ENCODE data around the gene BAHCC1.
A peak's percentile ranks its signal among the peaks of the same experiment; 100 is the strongest.

BAHCC1 gene

DNA sequence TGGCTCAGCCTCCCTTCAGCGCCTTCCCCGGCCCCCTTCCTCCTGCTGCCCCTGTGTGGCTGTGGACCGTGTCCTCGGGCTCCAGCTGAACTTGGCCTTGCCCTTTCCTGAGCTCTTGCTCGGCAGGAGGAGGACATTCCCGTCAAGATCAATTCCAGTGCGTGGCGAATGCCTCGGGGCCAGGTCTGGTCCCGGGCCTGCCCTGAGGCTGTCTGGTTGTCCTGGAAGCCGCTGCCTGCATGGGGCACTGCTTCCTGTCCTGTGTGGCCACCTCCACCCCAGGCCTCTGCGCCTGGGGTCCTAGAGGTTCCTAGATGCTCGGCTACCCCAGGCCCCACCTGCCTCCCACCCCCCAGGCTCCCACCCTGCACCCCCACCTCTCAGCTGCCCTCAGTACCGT, 12.8 kb downstream of the BAHCC1 start:
- no peak overlapping the region for H3K4me3 ChIP-seq (ENCODE audit: low read length)
- no peak overlapping the region for H3K9ac ChIP-seq (ENCODE audit: low read length)
- H3K27ac ChIP-seq (ENCODE audit: low read depth, low read length), result no peak overlapping the region
- H3K4me1 ChIP-seq (ENCODE audit: control insufficient read depth, insufficient read depth, low read length), result peaks cover 32% of the 10 kb centered on the region
- H3K36me3 ChIP-seq (ENCODE audit: control insufficient read depth, insufficient read depth, low read length), result no peaks in the 10 kb centered on the region
- H3K27me3 ChIP-seq (ENCODE audit: control insufficient read depth, insufficient read depth, low read length), result no peaks in the 10 kb centered on the region

DNA sequence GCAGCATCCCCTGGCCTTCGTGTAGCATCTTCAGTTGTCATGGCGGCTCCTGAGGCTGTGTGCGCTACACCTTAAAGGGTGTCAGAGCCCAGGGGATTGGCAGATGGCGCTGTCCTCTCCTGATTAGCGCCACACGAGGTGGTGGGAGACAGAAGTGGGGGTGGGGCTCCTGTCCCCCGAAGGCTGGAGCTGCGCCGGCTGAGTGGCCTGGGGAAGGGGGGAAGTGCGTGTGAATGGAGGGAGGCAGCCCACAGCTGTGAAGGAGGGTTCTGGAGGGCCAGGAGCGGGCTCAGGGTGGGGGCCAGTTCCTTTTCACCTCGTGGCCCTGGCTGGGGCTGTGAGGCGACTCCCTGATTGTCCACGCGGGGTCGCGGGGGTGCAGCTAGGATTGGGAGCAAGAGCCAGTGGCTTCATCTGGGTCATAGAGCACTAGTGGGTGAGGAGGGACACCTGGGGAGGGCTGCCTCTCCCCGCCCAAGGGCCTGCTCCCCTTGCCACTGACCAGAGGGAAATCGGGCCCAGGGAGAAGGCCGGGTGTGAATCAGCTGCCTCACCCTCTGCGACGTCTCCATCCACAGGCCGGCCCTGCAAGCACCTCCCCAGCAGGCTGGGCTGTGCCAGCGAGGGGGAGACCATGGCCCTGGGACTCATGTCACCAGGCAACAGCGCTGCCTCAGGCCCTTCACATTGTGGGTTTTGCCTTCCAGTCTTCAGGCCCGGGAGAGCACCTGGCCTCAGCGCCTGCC, 14.1 kb downstream of the BAHCC1 start:
- Histone ChIP-seq H3K27me3 (ENCODE audit: control insufficient read depth, insufficient read depth, low read length) (no peaks in the 10 kb centered on the region), H3K4me3 (ENCODE audit: low read length) (no peak overlapping the region), H3K4me1 (ENCODE audit: control insufficient read depth, insufficient read depth, low read length) (peaks cover 24% of the 10 kb centered on the region), H3K36me3 (ENCODE audit: control insufficient read depth, insufficient read depth, low read length) (no peaks in the 10 kb centered on the region), H3K9ac (ENCODE audit: low read length) (no peak overlapping the region), H3K27ac (ENCODE audit: low read depth, low read length) (no peak overlapping the region)

DNA sequence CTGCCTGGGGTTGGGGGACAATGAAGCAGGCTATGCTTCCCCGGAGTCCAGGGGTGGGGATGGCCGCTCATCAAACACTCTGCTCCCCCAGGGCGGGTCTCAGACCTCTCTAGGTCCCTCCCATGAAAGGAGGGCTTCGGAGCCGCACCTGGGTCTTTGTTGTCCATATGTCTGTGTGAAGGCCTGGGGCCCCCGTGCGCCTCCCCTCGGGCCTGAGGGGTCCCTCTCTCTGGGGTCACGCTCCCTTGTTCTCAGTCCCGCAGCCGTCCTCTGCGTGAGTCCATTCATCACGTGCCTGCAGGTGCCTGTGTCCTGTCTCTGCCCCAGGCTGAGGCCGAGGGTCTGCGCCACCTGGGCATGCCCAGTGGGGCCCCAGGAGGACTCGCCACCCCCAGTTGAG, 15.6 kb downstream of the BAHCC1 start:
- H3K4me1 ChIP-seq (ENCODE audit: control insufficient read depth, insufficient read depth, low read length), result peaks cover 9% of the 10 kb centered on the region

DNA sequence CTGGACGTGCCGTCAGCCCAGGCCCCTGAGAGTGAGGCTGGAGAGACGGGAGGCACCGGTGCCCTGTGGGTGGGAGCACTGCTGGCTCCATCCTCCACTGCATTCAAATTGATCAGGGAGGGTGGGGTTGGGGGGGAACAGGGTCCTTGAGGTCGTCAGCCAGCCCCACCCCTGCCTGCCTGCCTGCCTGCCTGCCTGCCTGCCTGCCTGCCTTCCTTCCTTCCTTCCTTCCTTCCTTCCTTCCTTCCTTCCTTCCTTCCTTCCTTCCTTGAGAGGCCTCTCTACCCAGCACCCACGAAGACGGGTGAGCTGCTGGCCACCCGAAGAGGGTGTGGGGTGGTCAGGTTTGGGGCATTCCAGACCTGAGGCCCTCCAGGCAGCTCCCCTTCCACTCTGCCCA, 16.0 kb downstream of the BAHCC1 start:
- Histone ChIP-seq H3K4me3 (ENCODE audit: low read length) (no peak overlapping the region), H3K27me3 (ENCODE audit: control insufficient read depth, insufficient read depth, low read length) (no peaks in the 10 kb centered on the region), H3K9ac (ENCODE audit: low read length) (no peak overlapping the region), H3K4me1 (ENCODE audit: control insufficient read depth, insufficient read depth, low read length) (peaks cover 6% of the 10 kb centered on the region), H3K27ac (ENCODE audit: low read depth, low read length) (no peak overlapping the region), H3K36me3 (ENCODE audit: control insufficient read depth, insufficient read depth, low read length) (no peaks in the 10 kb centered on the region)

More for the DNA sequence above, 15.6 kb downstream of the BAHCC1 start:
- Histone ChIP-seq H3K27me3 (ENCODE audit: control insufficient read depth, insufficient read depth, low read length) (no peaks in the 10 kb centered on the region), H3K4me3 (ENCODE audit: low read length) (no peak overlapping the region), H3K9ac (ENCODE audit: low read length) (no peak overlapping the region), H3K36me3 (ENCODE audit: control insufficient read depth, insufficient read depth, low read length) (no peaks in the 10 kb centered on the region), H3K27ac (ENCODE audit: low read depth, low read length) (no peak overlapping the region)

DNA sequence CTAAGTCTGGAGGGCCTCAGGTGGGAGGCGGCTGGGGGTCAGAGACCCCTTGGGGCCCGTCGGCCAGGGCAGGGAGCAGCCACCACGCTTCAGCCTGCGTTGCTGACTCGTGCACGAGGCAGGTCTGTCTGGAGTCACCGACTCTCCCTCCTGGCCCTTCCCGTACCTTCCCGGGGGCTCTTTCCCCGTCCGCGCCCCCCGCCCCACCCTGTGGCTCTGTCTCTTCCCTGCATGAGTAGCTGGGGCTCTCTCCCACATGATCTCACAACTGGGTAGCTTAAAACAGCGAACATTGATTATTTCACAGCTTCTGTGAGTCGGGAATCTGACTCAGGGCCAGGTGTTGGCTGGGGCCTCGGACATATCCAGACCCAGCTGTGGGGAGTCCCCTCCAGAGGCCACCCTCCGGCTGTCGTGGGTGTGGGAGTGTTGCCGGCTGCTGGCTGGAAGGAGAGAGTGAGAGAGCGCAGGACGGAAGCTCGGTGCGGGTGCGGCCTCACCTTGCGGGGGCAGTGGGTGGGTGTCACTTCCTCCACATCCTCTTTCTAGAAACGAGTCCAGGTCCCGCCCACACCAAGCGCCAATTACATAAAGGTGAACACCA, 17.3 kb downstream of the BAHCC1 start:
- no peak overlapping the region for H3K4me3 ChIP-seq (ENCODE audit: low read length)
- H3K27me3 ChIP-seq (ENCODE audit: control insufficient read depth, insufficient read depth, low read length), result no peaks in the 10 kb centered on the region
- no peaks in the 10 kb centered on the region for H3K36me3 ChIP-seq (ENCODE audit: control insufficient read depth, insufficient read depth, low read length)
- no peak overlapping the region for H3K9ac ChIP-seq (ENCODE audit: low read length)
- no peaks in the 10 kb centered on the region for H3K4me1 ChIP-seq (ENCODE audit: control insufficient read depth, insufficient read depth, low read length)
- no peak overlapping the region for H3K27ac ChIP-seq (ENCODE audit: low read depth, low read length)

DNA sequence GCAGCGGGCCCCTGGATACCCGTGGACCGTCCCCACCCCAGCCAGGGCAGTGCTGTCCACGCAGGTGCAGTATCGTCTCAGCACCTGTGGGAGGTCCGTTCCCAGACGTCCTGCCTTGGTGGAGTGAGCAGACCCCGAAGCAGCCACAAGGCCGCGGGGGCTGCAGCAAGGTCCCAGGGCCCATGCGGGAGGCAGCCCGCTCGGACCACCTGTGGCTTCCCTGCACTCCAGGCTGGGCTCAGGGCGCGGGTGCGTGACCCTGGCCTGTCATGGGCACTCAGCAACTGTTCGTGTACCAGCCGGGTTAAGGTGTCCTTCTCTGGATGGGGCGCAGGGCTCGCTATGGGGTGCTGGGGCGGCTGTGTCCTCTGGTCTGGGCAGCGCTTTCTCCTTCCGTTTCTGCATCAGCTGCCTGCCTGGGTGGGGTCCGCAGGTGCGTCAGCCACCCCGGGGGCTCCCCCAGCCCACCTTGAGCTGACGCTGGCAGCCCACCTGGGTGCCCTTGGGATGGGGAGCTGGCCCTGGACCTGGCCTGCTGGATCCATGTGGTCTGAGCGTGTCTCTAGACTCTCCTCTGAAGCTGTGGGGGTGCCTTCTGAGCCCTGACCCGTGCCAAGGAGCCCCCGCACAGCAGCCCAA, 18.4 kb downstream of the BAHCC1 start:
- Histone ChIP-seq H3K36me3 (ENCODE audit: control insufficient read depth, insufficient read depth, low read length) (no peaks in the 10 kb centered on the region), H3K4me3 (ENCODE audit: low read length) (no peak overlapping the region), H3K27ac (ENCODE audit: low read depth, low read length) (no peak overlapping the region), H3K9ac (ENCODE audit: low read length) (no peak overlapping the region), H3K27me3 (ENCODE audit: control insufficient read depth, insufficient read depth, low read length) (no peaks in the 10 kb centered on the region), H3K4me1 (ENCODE audit: control insufficient read depth, insufficient read depth, low read length) (peaks cover 2% of the 10 kb centered on the region)

DNA sequence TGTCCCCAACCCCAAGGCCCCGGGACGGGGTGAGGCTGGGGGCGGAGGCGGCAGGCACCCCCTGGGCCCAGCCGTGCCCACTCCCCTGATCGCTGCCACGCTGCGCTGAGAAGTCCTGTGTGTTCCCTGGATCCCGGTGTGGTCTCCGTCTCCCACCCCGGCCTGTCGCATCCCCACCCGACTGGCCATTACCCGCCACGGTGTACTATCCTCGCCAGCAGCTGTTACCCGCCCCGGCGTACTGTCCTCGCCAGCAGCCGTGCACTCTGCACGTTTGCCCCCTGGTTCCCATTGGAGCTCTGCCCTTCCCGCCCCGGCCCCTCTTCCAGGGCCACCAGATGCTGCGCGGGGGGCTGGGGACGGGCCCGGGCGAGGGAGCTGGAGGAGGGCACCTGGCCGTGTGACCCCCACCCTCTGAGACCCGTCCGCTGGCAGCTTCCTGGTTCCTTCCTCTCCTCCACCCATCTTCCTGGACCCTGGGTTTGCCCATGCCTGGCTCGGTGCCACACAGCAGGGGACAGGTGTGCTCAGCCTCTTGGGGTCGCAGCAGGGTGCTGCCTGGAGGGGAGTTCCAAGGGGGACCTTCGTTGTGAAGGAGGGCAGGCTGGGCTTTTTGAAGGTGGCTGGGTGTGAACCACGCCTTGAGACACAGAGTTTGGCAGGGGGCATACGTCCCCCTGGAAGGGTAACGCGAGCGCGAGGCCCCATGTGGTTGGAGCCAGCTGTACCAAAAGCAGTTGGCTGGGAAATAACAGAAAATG, 19.7 kb downstream of the BAHCC1 start:
- H3K27ac ChIP-seq (ENCODE audit: low read depth, low read length), result no peak overlapping the region
- H3K36me3 ChIP-seq (ENCODE audit: control insufficient read depth, insufficient read depth, low read length), result no peaks in the 10 kb centered on the region
- peaks cover 8% of the 10 kb centered on the region for H3K4me1 ChIP-seq (ENCODE audit: control insufficient read depth, insufficient read depth, low read length)
- H3K4me3 ChIP-seq (ENCODE audit: low read length), result no peak overlapping the region
- H3K9ac ChIP-seq (ENCODE audit: low read length), result no peak overlapping the region
- H3K27me3 ChIP-seq (ENCODE audit: control insufficient read depth, insufficient read depth, low read length), result no peaks in the 10 kb centered on the region

DNA sequence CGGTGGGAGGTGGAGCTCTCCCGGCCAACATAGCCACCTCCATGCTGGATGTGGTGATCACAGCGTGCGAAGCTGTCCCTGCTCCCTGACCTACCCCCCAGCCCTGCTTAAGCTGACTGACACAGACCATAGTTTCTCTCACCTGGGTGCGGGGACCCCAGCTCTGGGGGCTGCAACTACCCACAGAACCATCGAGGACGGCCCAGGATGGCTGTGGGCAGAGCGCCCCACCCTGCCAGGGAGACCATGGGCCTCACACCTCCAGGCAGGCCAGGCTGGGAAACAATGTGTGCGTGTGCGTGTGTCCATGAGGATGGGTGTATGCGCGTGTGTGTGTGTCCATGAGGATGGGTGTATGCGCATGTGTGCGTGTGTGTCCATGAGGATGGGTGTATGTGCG, 20.4 kb downstream of the BAHCC1 start:
- Histone ChIP-seq H3K9ac (ENCODE audit: low read length) (no peak overlapping the region), H3K27ac (ENCODE audit: low read depth, low read length) (no peak overlapping the region), H3K36me3 (ENCODE audit: control insufficient read depth, insufficient read depth, low read length) (no peaks in the 10 kb centered on the region), H3K4me1 (ENCODE audit: control insufficient read depth, insufficient read depth, low read length) (peaks cover 14% of the 10 kb centered on the region), H3K27me3 (ENCODE audit: control insufficient read depth, insufficient read depth, low read length) (no peaks in the 10 kb centered on the region), H3K4me3 (ENCODE audit: low read length) (no peak overlapping the region)

DNA sequence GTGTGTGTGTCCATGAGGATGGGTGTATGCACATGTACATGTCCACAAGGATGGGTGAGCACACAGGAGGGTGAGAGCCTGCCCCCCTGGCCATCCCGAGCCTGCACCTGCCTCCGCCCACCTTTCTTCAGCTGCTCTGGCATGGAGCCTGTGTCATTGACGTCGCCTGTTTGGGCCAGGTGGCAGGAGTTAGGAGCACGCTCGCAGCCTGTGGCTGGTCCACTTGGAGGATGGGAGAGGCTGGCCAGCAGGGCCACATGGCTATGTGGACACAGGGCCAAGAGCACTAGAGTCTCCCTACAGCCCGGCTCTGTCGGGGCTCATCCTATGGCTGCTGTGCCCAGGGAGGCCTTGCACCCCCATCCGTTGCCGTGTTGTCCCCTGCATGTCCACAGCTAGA, 21.4 kb downstream of the BAHCC1 start:
- Histone ChIP-seq H3K4me1 (ENCODE audit: control insufficient read depth, insufficient read depth, low read length) (peaks cover 17% of the 10 kb centered on the region), H3K36me3 (ENCODE audit: control insufficient read depth, insufficient read depth, low read length) (no peaks in the 10 kb centered on the region), H3K27me3 (ENCODE audit: control insufficient read depth, insufficient read depth, low read length) (no peaks in the 10 kb centered on the region), H3K4me3 (ENCODE audit: low read length) (no peak overlapping the region), H3K27ac (ENCODE audit: low read depth, low read length) (no peak overlapping the region), H3K9ac (ENCODE audit: low read length) (no peak overlapping the region)

DNA sequence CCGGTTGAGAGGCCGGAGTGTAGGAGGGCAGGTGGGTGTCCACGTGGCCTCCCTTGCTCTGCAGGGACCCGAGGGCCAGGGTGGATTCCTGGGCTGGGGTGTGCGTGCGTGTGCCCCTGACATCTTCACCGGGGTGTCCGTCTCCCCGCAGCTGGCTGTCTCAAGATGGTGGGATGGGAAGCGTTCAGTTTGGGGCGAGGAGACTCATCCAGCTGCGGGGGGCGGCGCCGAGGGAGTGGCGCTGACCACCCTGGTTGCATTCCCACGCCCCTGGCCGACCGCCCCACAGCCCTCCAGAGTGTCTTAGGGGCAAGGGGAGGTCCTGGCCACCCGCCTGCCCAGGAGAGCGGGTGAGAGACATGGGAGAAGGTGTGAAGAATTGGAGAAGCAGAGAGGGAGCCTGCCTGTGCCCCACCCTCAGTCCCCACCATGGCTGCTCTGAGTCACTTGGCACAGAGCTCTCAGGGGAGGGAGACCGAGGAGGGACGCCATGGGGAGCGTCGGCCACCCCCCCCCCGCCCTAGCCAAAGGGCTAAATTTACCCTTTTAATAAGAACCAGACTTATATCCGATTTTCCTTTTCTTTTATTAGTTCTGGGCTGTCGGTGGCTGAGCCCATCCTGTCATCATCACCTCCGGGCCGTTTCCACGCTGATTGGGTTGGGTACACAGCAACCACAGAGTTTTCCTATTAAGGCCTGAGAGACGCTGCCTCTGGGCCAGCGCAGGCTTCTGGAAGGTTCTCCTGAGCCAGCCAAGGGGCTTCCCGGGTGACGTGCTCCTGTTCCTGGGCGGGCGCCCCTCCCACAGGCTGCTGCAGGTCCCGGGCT, 22.0 kb downstream of the BAHCC1 start:
- H3K4me1 ChIP-seq (ENCODE audit: control insufficient read depth, insufficient read depth, low read length), result peaks cover 18% of the 10 kb centered on the region
- no peaks in the 10 kb centered on the region for H3K27me3 ChIP-seq (ENCODE audit: control insufficient read depth, insufficient read depth, low read length)

DNA sequence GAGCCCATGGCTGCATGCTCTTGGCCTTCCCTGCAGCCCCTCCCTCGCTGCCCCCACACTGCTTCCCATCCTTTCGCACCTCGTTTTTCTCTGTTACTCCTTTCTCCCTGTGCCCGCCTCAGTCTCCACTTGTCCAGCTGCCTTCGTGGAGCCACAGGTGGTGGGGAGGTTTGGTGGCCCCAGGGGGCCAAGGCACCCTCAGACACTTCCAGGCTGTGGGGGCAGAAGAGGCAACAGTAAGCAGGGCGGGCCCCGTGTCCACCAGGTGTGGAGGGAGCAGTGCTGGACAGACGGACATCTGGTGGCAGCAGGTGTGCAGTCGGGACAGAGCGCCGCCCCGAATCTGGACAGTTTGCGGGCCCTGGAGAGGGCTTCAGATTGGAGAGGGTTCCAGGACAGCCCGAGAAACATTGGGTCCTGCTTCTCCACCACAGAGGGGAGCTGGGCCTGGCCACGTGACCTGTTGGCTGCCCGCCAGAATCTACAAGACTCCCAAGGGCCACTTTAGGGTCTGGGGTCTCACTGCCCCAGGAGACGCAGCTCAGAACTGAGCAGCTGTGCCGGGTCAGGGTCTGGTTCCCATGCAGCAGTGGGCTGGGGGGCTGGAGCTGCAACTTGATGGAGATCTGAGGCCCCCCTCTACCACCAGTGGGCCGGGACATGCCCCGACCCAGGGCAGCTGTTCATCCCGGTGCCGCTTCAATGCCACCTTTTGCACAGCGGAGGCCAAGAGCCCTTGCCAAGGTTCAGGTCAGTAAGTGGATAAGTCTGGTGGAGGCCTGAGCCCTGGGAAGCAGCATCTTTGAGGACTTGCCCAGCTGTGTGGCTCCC, 22.8 kb downstream of the BAHCC1 start:
- Histone ChIP-seq H3K36me3 (ENCODE audit: control insufficient read depth, insufficient read depth, low read length) (no peaks in the 10 kb centered on the region), H3K27me3 (ENCODE audit: control insufficient read depth, insufficient read depth, low read length) (no peaks in the 10 kb centered on the region), H3K9ac (ENCODE audit: low read length) (no peak overlapping the region), H3K4me1 (ENCODE audit: control insufficient read depth, insufficient read depth, low read length) (peaks cover 26% of the 10 kb centered on the region), H3K4me3 (ENCODE audit: low read length) (no peak overlapping the region), H3K27ac (ENCODE audit: low read depth, low read length) (peak overlapping the region; percentile 64)

More for the DNA sequence above, 22.0 kb downstream of the BAHCC1 start:
- H3K4me3 ChIP-seq (ENCODE audit: low read length), result no peak overlapping the region
- peak overlapping the region; percentile 64 for H3K27ac ChIP-seq (ENCODE audit: low read depth, low read length)
- no peak overlapping the region for H3K9ac ChIP-seq (ENCODE audit: low read length)
- H3K36me3 ChIP-seq (ENCODE audit: control insufficient read depth, insufficient read depth, low read length), result no peaks in the 10 kb centered on the region

All from rectal smooth muscle tissue (tissue), 1 donor.